ENCODE data around the gene KRTAP2-2.
"Not testable (repeated sequence)": the region's sequence is repeated elsewhere in the genome, so short reads cannot be mapped to it uniquely, and the experiment has no call there.

The KRTAP2-2 gene

GRCh38 chr17:41065016-41065689 lies 10.1 kb upstream of the KRTAP2-2 start:
- DNase-seq (ENCODE audit: low spot score); FAIRE-seq: not testable (repeated sequence)

GRCh38 chr17:41064301-41064700 lies 9.3 kb upstream of the KRTAP2-2 start:
- DNase-seq (ENCODE audit: low spot score), result no peak
- FAIRE-seq, result no peak

- FAIRE-seq (peak; percentile 59), DNase-seq (ENCODE audit: low spot score) (no peak)
These were observed 8.4 kb upstream of the KRTAP2-2 start for GRCh38 chr17:41063449-41063848.

- FAIRE-seq (no peak), DNase-seq (ENCODE audit: low spot score) (peak; percentile 50)
These were observed 6.9 kb upstream of the KRTAP2-2 start for GRCh38 chr17:41061964-41062363.

- FAIRE-seq, result peak; percentile 77
- DNase-seq (ENCODE audit: low spot score), result peak; percentile 78
These were observed 5.1 kb upstream of the KRTAP2-2 start, which contains the start of gene KRTAP2-3 for GRCh38 chr17:41060052-41060604. KRTAP2-3 (minus strand) TSS chr17:41060114; CDS start chr17:41060050, 64 bp downstream.

GRCh38 chr17:41059276-41060051 lies 4.4 kb upstream of the KRTAP2-2 start:
- DNase-seq (ENCODE audit: low spot score), result peak; percentile 47
- FAIRE-seq, result not testable (repeated sequence)

GRCh38 chr17:41058741-41059140 lies 3.7 kb upstream of the KRTAP2-2 start:
- FAIRE-seq, result no peak

GRCh38 chr17:41057547-41057946 lies 2.5 kb upstream of the KRTAP2-2 start:
- no peak for FAIRE-seq
- DNase-seq (ENCODE audit: low spot score), result no peak

More at GRCh38 chr17:41058741-41059140, 3.7 kb upstream of the KRTAP2-2 start:
- DNase-seq (ENCODE audit: low spot score), result no peak

GRCh38 chr17:41054556-41054955 lies 474 bp downstream of the KRTAP2-2 start:
- not testable (repeated sequence) for FAIRE-seq; DNase-seq (ENCODE audit: low spot score)

- DNase-seq (ENCODE audit: low spot score) (no peak), FAIRE-seq (no peak)
These were observed 1.0 kb downstream of the KRTAP2-2 start for GRCh38 chr17:41054025-41054424.

- FAIRE-seq, result no peak
- DNase-seq (ENCODE audit: low spot score), result no peak
These were observed 2.5 kb downstream of the KRTAP2-2 start for GRCh38 chr17:41052566-41052965.

- DNase-seq (ENCODE audit: low spot score), result peak; percentile 36
- no peak for FAIRE-seq
These were observed 5.9 kb downstream of the KRTAP2-2 start for GRCh38 chr17:41049110-41049509.

- FAIRE-seq, result peak; percentile 73
- no peak for DNase-seq (ENCODE audit: low spot score)
These were observed 6.6 kb downstream of the KRTAP2-2 start for GRCh38 chr17:41048441-41048840.

- DNase-seq (ENCODE audit: low spot score); FAIRE-seq: not testable (repeated sequence)
These were observed 8.1 kb downstream of the KRTAP2-2 start, which contains the start of gene KRTAP2-1 for GRCh38 chr17:41046735-41047465. KRTAP2-1 (minus strand) TSS chr17:41047316; CDS start chr17:41047267, 49 bp downstream.

- FAIRE-seq (no peak), DNase-seq (ENCODE audit: low spot score) (no peak)
These were observed 12.1 kb downstream of the KRTAP2-2 start for GRCh38 chr17:41042953-41043352.

- FAIRE-seq, result peak; percentile 92
These were observed 14.1 kb downstream of the KRTAP2-2 start, which contains the start of gene KRTAP1-1 for GRCh38 chr17:41040783-41041571. KRTAP1-1 (minus strand) TSS chr17:41041450; CDS start chr17:41041397, 53 bp downstream.

GRCh38 chr17:41037853-41038350 lies 17.1 kb downstream of the KRTAP2-2 start:
- FAIRE-seq (no peak), DNase-seq (ENCODE audit: low spot score) (no peak)

More at GRCh38 chr17:41040783-41041571, 14.1 kb downstream of the KRTAP2-2 start, which contains the start of gene KRTAP1-1:
- DNase-seq (ENCODE audit: low spot score), result not testable (repeated sequence)

- FAIRE-seq, result peak; percentile 73
- DNase-seq (ENCODE audit: low spot score), result not testable (repeated sequence)
These were observed 20.6 kb downstream of the KRTAP2-2 start, which contains the start of gene KRTAP1-3 for GRCh38 chr17:41034346-41034935. KRTAP1-3 (minus strand) TSS chr17:41034874; CDS start chr17:41034821, 53 bp downstream.

GRCh38 chr17:41029633-41030245 lies 25.3 kb downstream of the KRTAP2-2 start, which contains the start of gene KRTAP1-4:
KRTAP1-4 (minus strand) TSS chr17:41030195; CDS start chr17:41030078, 117 bp downstream.
- DNase-seq (ENCODE audit: low spot score), result no peak
- FAIRE-seq, result peak; percentile 70
